Upper lobe of left lung (tissue), 6 donors: Measurements from ENCODE around the gene SLC22A15. TPM values are rescaled to one million over a fixed set of nuclear protein-coding genes. Genes with fewer than 3 reads are reported as not detected.

ENCODE experiments used
- ATAC-seq, 2 donors: fragments of 200-7000 bp; cut with Tn5 transposase; one replicate each; pipeline ENCODE4 v1.9.1; 2022; ENCODE audit warnings: mild to moderate bottlenecking in 2 of 2, moderate library complexity in 2 of 2; ENCODE audit not compliant: low FRiP score in 2 of 2
- DNase-seq, 2 donors: peaks; one replicate each; pipeline ENCODE4 v3.0.0-alpha.2; 2019 to 2020
- H3K27ac ChIP-seq, 4 donors: fragments of 200-600 bp; sonication (generic); one replicate each; pipeline ENCODE4 v1.5.1; 2016 to 2019
- H3K27me3 ChIP-seq, 4 donors: fragments of 200-600 bp; sonication (generic); one replicate each; pipeline ENCODE4 v1.5.1; 2017 to 2019
- H3K36me3 ChIP-seq, 4 donors: fragments of 200-600 bp; sonication (generic); one replicate each; pipeline ENCODE4 v1.5.1; 2016 to 2019
- H3K4me1 ChIP-seq, 4 donors: fragments of 200-600 bp; sonication (generic); one replicate each; pipeline ENCODE4 v1.5.1; 2018 to 2019
- H3K4me3 ChIP-seq, 4 donors: fragments of 200-600 bp; sonication (generic); one replicate each; pipeline ENCODE4 v1.5.1; 2017 to 2019; ENCODE audit warnings: mild to moderate bottlenecking in 2 of 4, moderate library complexity in 1 of 4
- H3K9me3 ChIP-seq, 4 donors: fragments of 200-600 bp; sonication (generic); one replicate each; pipeline ENCODE4 v1.5.1; 2018 to 2019
- EP300 ChIP-seq, 4 donors: sonication (generic); formaldehyde crosslinking; IDR thresholded peaks; one replicate each; pipeline ENCODE4 v1.5.1; 2017; ENCODE audit warnings: antibody characterized with exemption in 4 of 4, control low read depth in 2 of 4
- POLR2A ChIP-seq, 4 donors: fragments of 450-650 bp; IDR thresholded peaks; one replicate each; pipeline ENCODE4 v1.5.1; 2016 to 2017; ENCODE audit warnings: antibody characterized with exemption in 4 of 4, mild to moderate bottlenecking in 2 of 4
- POLR2AphosphoS5 ChIP-seq, 2 donors: sonication (generic); formaldehyde crosslinking; IDR thresholded peaks; one replicate each; pipeline ENCODE4 v1.5.1; 2017; ENCODE audit warnings: antibody characterized with exemption in 2 of 2
- WGBS, 2 donors: methylation state at CpG; one replicate each; pipeline ENCODE4 v1.1.5; 2017 to 2018; 5-methylcytosine and 5-hydroxymethylcytosine counted together
- total RNA-seq, 6 donors: library from RNA; depleted of rRNA in 4 of 6; stranded (reverse); fragments of >200 nt in 4 of 6; gene quantifications; one replicate each; pipeline versions ENCODE4 v1.1.0 to v1.2.1, GENCODE V29; 2016 to 2021
- TF ChIP-seq, protein P1 (sequence below), 6 experiments: fragments of 450-650 bp in 4 of 6; fragments of 200-600 bp in 2 of 6; sonication (generic) in 2 of 6; IDR thresholded peaks; one replicate each; pipeline ENCODE4 v1.5.1; 2016 to 2019; ENCODE audit warnings: antibody characterized with exemption in 6 of 6
- donor health status: DM: no; HTN: no; CAD: no; lungs with moderate emphysema.
- donor health status: DM: no; HTN: yes; CAD: no; lungs with severe emphysema.

SLC22A15 gene
- total RNA-seq, 6 donors from 2014 or later: 12.5 to 52.4 (median 27.1) TPM

- no peaks in the 10 kb centered on the region for H3K9me3 ChIP-seq
- no peaks in the 10 kb centered on the region for H3K27me3 ChIP-seq
- no peak overlapping the region for H3K4me3 ChIP-seq
- TF ChIP-seq POLR2A (IDR thresholded peaks at IDR 0.05) (no peak), POLR2AphosphoS5 (IDR thresholded peaks at IDR 0.05) (no peak), EP300 (IDR thresholded peaks at IDR 0.05) (no peak)
- TF ChIP-seq, protein P1, sequence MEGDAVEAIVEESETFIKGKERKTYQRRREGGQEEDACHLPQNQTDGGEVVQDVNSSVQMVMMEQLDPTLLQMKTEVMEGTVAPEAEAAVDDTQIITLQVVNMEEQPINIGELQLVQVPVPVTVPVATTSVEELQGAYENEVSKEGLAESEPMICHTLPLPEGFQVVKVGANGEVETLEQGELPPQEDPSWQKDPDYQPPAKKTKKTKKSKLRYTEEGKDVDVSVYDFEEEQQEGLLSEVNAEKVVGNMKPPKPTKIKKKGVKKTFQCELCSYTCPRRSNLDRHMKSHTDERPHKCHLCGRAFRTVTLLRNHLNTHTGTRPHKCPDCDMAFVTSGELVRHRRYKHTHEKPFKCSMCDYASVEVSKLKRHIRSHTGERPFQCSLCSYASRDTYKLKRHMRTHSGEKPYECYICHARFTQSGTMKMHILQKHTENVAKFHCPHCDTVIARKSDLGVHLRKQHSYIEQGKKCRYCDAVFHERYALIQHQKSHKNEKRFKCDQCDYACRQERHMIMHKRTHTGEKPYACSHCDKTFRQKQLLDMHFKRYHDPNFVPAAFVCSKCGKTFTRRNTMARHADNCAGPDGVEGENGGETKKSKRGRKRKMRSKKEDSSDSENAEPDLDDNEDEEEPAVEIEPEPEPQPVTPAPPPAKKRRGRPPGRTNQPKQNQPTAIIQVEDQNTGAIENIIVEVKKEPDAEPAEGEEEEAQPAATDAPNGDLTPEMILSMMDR (IDR thresholded peaks at IDR 0.05): no peak
- H3K27ac ChIP-seq: no peak overlapping the region
- WGBS, 2 donors: 21 to 22% methylated on average over 3 of the region's 3 CpGs
- ATAC-seq (peak in 1 of 2 donors; percentile 53), DNase-seq (no peak)
- H3K4me1 ChIP-seq: no peaks in the 10 kb centered on the region
- H3K36me3 ChIP-seq: peaks cover 0 to 16% (median 9%) of the 10 kb centered on the region in 4 donors
Measured at GRCh38 chr1:116024626-116025025, 48.3 kb downstream of the SLC22A15 start.

DNA sequence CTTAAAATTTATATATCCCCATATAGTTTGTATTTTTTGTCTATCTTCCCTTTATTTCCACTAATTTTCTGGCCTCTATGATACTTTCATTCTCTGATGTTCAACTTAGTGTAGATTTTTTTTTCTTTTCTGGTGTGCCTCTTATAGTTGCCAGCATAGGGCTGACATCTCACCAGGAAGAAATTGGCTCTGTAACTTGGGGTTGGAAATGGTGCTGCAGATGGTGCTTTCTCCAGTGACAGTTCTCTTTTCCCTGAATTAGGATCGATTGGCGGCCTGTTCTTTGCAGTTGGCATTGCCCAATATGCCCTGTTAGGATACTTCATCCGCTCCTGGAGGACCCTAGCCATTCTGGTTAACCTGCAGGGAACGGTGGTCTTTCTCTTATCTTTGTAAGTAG lies 50.3 kb downstream of the SLC22A15 start:
- TF ChIP-seq EP300 (IDR thresholded peaks at IDR 0.05) (no peak), POLR2A (IDR thresholded peaks at IDR 0.05) (no peak), POLR2AphosphoS5 (IDR thresholded peaks at IDR 0.05) (no peak)
- TF ChIP-seq, protein P1 (IDR thresholded peaks at IDR 0.05): no peak
- Histone ChIP-seq H3K4me3 (no peak overlapping the region), H3K27me3 (no peaks in the 10 kb centered on the region), H3K36me3 (peaks cover 0 to 13% (median 9%) of the 10 kb centered on the region in 4 donors), H3K27ac (no peak overlapping the region), H3K4me1 (no peaks in the 10 kb centered on the region), H3K9me3 (no peaks in the 10 kb centered on the region)
- WGBS, 2 donors: 85 to 93% methylated on average over 4 of the region's 4 CpGs
- no peak for DNase-seq
- no peak for ATAC-seq

DNA sequence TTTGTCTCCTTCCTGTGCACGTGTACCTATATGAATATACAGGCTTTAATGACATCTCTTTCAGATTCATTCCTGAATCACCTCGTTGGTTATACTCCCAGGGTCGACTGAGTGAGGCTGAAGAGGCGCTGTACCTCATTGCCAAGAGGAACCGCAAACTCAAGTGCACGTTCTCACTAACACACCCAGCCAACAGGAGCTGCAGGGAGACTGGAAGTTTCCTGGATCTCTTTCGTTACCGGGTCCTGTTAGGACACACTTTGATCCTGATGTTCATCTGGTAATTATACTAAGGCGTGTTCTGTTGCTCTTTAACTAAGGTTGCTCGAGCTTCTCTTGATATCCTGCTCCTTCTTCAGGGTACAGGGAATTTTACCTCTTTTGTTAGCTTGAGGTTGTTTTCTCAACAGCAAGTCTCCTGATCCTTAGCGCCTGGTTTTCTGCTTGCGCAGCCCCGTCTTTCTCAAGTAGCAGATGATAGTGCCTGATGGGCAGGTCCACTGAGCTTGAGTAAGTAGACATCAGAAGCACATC lies 55.1 kb downstream of the SLC22A15 start:
- no peak for TF ChIP-seq POLR2A (IDR thresholded peaks at IDR 0.05)
- TF ChIP-seq, protein P1 (IDR thresholded peaks at IDR 0.05): no peak
- no peak for TF ChIP-seq EP300 (IDR thresholded peaks at IDR 0.05)
- TF ChIP-seq POLR2AphosphoS5 (IDR thresholded peaks at IDR 0.05): no peak
- no peaks in the 10 kb centered on the region for H3K9me3 ChIP-seq
- H3K4me1 ChIP-seq: no peaks in the 10 kb centered on the region
- H3K4me3 ChIP-seq: no peak overlapping the region
- peak in 1 of 2 donors; percentile 30 for ATAC-seq
- peaks cover 0 to 34% (median 6%) of the 10 kb centered on the region in 4 donors for H3K36me3 ChIP-seq
- H3K27me3 ChIP-seq: no peaks in the 10 kb centered on the region
- peak in 1 of 2 donors; percentile 58 for DNase-seq
- H3K27ac ChIP-seq: no peak overlapping the region
- WGBS, 2 donors: 76 to 79% methylated on average over 13 of the region's 13 CpGs

GRCh38 chr1:116033322-116033721 lies 57.0 kb downstream of the SLC22A15 start:
- WGBS, 2 donors: 65 to 70% methylated on average over 3 of the region's 3 CpGs
- ATAC-seq: no peak

More at GRCh38 chr1:116033322-116033721, 57.0 kb downstream of the SLC22A15 start:
- no peak overlapping the region for H3K4me3 ChIP-seq
- no peak for TF ChIP-seq EP300 (IDR thresholded peaks at IDR 0.05)
- no peak for TF ChIP-seq POLR2AphosphoS5 (IDR thresholded peaks at IDR 0.05)
- TF ChIP-seq, protein P1 (IDR thresholded peaks at IDR 0.05): no peak
- no peak for TF ChIP-seq POLR2A (IDR thresholded peaks at IDR 0.05)
- peaks cover 0 to 45% (median 11%) of the 10 kb centered on the region in 4 donors for H3K36me3 ChIP-seq
- DNase-seq: no peak
- H3K4me1 ChIP-seq: no peaks in the 10 kb centered on the region
- no peak overlapping the region for H3K27ac ChIP-seq
- no peaks in the 10 kb centered on the region for H3K27me3 ChIP-seq
- H3K9me3 ChIP-seq: no peaks in the 10 kb centered on the region
